ENCODE results near the gene SPTLC1. TPM values are rescaled to one million over a fixed set of nuclear protein-coding genes. Genes with fewer than 3 reads are reported as not detected.

Gene SPTLC1
- total RNA-seq, 1 donor from 2014 or later: 45.9 TPM

DNA sequence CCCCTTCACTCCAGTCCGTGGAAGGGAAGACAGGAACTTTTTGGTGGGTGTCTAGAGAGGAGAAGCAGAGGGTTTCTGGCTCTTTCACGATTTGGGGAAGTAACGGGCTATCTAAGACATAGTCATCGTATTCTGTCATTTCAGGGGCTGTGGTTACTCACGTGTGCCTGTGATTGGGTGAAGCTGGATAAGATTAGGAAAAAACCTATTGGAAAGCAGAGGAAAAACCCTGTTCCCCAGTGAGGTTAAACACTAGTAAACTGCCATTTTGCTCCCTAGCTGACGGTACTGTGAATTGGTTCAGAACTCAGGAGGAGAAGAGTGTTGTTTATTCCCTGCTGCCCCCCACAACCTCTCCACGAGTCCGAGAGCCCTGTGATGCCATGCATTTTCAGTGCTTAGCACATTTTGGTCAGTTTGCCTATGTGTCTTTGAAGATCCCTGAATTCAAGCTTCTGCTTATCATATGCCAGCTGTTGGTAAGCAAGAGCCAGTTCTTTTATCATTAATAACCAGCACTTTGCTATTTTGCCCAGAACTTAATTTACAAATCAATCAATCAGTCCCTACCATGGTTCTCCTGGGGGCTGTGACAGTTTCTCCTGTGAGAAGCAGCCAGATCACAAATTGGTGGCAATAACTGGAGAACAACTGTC lies 120.1 kb downstream of the SPTLC1 start:
- Mint-ChIP-seq H3K4me1 (ENCODE audit: low read depth, unreplicated experiment) (peaks cover 16% of the 10 kb centered on the region), H3K27ac (ENCODE audit: unreplicated experiment) (no peak overlapping the region), H3K4me3 (ENCODE audit: unreplicated experiment) (no peak overlapping the region), H3K36me3 (ENCODE audit: unreplicated experiment) (peaks cover 8% of the 10 kb centered on the region), H3K9me3 (ENCODE audit: unreplicated experiment) (no peaks in the 10 kb centered on the region), H3K27me3 (ENCODE audit: unreplicated experiment) (no peaks in the 10 kb centered on the region)
- TF ChIP-seq, protein P1, sequence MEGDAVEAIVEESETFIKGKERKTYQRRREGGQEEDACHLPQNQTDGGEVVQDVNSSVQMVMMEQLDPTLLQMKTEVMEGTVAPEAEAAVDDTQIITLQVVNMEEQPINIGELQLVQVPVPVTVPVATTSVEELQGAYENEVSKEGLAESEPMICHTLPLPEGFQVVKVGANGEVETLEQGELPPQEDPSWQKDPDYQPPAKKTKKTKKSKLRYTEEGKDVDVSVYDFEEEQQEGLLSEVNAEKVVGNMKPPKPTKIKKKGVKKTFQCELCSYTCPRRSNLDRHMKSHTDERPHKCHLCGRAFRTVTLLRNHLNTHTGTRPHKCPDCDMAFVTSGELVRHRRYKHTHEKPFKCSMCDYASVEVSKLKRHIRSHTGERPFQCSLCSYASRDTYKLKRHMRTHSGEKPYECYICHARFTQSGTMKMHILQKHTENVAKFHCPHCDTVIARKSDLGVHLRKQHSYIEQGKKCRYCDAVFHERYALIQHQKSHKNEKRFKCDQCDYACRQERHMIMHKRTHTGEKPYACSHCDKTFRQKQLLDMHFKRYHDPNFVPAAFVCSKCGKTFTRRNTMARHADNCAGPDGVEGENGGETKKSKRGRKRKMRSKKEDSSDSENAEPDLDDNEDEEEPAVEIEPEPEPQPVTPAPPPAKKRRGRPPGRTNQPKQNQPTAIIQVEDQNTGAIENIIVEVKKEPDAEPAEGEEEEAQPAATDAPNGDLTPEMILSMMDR (IDR thresholded peaks at IDR 0.05; ENCODE audit: partially characterized antibody, unreplicated experiment): no peak
- no peak for DNase-seq

DNA sequence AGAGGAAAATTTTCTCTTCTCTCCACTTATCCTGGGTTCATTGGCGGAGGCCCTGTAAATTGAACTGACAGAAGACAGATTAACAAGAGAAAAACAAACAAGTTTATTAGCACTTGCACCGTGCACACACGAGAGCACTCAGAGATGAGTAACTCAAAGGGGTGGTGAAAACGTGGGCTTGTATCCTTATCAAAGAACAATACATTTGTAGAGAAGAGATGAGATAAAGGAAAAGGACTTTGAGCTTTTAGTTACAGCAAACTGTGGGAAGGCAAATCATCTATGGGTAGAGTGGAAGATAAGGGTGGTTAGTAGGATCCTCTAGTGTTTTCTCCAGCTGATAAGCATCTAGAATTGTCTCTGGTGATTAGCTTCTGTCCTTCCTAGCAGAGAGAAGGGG lies 120.8 kb downstream of the SPTLC1 start:
- peaks cover 5% of the 10 kb centered on the region for H3K36me3 Mint-ChIP-seq (ENCODE audit: unreplicated experiment)
- H3K27ac Mint-ChIP-seq (ENCODE audit: unreplicated experiment): no peak overlapping the region
- TF ChIP-seq, protein P1 (IDR thresholded peaks at IDR 0.05; ENCODE audit: partially characterized antibody, unreplicated experiment): no peak
- no peak overlapping the region for H3K4me3 Mint-ChIP-seq (ENCODE audit: unreplicated experiment)
- H3K9me3 Mint-ChIP-seq (ENCODE audit: unreplicated experiment): no peaks in the 10 kb centered on the region
- peaks cover 16% of the 10 kb centered on the region for H3K4me1 Mint-ChIP-seq (ENCODE audit: low read depth, unreplicated experiment)
- DNase-seq: no peak
- H3K27me3 Mint-ChIP-seq (ENCODE audit: unreplicated experiment): no peaks in the 10 kb centered on the region

DNA sequence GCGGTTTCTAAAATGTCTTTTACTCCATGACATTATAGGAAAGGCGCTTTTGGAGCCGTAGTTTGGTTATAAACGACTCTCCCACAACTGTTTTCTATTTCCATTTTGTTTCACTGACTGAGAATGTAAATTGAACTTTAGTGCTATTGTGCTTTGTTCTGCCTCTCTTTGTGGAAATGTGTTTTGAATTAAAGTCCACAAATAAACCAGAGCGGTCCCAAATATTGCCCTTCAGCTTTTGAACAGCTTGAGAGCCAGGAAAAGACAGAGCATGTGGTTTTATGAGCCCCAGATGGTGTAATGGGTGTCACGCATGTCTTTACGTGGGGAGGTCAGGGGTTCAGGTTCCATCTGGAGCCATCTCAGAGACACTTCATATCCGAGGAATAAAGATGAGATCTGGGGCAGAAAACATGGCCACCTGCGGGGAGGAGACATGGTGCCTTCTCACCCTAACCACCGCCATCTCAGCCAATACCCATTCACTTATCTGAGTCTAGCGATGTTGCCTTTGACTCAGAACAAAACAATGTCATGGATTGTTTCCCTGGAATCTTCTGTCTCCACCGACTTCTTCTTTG lies 122.7 kb downstream of the SPTLC1 start:
- Mint-ChIP-seq H3K4me1 (ENCODE audit: low read depth, unreplicated experiment) (peaks cover 16% of the 10 kb centered on the region), H3K27ac (ENCODE audit: unreplicated experiment) (no peak overlapping the region), H3K9me3 (ENCODE audit: unreplicated experiment) (no peaks in the 10 kb centered on the region), H3K4me3 (ENCODE audit: unreplicated experiment) (no peak overlapping the region), H3K36me3 (ENCODE audit: unreplicated experiment) (peaks cover 5% of the 10 kb centered on the region), H3K27me3 (ENCODE audit: unreplicated experiment) (no peaks in the 10 kb centered on the region)
- TF ChIP-seq, protein P1 (IDR thresholded peaks at IDR 0.05; ENCODE audit: partially characterized antibody, unreplicated experiment): no peak
- DNase-seq: no peak

DNA sequence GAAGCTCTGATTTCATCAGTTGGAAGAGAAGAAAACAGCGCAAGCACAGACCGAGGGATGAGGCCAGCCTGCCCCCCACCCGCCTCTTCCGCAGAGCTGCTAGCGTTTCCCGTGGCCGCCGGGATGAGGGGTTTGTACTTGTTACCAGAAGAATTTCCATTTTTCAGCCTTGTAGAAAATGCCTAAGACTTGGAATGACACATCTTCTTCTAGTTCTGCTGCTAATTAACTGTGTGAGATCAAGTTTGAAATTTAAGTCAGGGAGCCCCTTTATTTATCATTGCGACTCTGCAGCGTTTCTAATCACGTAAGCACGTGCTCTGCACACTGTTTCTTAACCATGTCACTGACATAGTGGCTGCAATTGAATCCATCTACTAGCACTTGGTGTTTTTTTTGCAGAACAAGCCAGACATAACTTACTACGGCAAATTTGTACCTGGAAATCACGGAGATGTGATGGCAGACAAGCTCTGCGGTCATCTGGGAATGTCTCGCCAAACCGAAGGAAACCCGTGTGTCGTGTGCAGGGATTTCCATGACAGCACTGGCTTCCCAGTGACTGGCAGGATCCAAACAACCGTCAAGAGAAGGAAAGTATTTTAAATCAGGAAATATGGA lies 123.4 kb downstream of the SPTLC1 start:
- H3K4me1 Mint-ChIP-seq (ENCODE audit: low read depth, unreplicated experiment): peaks cover 16% of the 10 kb centered on the region
- H3K27ac Mint-ChIP-seq (ENCODE audit: unreplicated experiment): peak overlapping the region; percentile 26
- DNase-seq: no peak
- H3K4me3 Mint-ChIP-seq (ENCODE audit: unreplicated experiment): no peak overlapping the region
- H3K27me3 Mint-ChIP-seq (ENCODE audit: unreplicated experiment): no peaks in the 10 kb centered on the region
- H3K36me3 Mint-ChIP-seq (ENCODE audit: unreplicated experiment): peaks cover 5% of the 10 kb centered on the region
- no peaks in the 10 kb centered on the region for H3K9me3 Mint-ChIP-seq (ENCODE audit: unreplicated experiment)
- TF ChIP-seq, protein P1 (IDR thresholded peaks at IDR 0.05; ENCODE audit: partially characterized antibody, unreplicated experiment): no peak

DNA sequence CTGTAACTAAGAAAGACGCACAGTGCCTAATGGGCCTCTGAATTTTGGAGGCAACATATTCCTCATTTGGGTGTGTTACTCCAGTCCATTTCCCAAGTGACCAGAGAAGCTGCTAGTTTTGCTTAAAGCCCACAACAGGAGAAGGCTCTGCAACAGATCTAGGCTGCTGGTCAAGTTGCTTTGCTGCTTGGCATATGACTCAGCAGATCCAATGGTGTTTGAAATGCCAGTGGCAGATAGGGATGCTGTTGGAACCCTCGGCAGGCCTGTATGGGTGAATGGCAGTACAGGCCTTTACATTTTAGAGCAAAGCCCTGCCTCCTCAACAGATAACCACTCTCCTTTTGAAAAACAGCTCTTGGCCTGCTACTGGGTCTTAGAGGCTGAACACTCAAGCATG lies 129.0 kb downstream of the SPTLC1 start:
- TF ChIP-seq, protein P1 (IDR thresholded peaks at IDR 0.05; ENCODE audit: partially characterized antibody, unreplicated experiment): no peak
- Mint-ChIP-seq H3K9me3 (ENCODE audit: unreplicated experiment) (no peaks in the 10 kb centered on the region), H3K27ac (ENCODE audit: unreplicated experiment) (no peak overlapping the region), H3K27me3 (ENCODE audit: unreplicated experiment) (no peaks in the 10 kb centered on the region), H3K4me1 (ENCODE audit: low read depth, unreplicated experiment) (no peaks in the 10 kb centered on the region), H3K36me3 (ENCODE audit: unreplicated experiment) (peaks cover 9% of the 10 kb centered on the region), H3K4me3 (ENCODE audit: unreplicated experiment) (no peak overlapping the region)
- DNase-seq: no peak
